Measurements from ENCODE around the gene ITK. TPM values are rescaled to one million over a fixed set of nuclear protein-coding genes. Genes with fewer than 3 reads are reported as not detected.

The ITK gene
- total and polyA plus RNA-seq, 2 donors (not counting 3 experiments of a cell fraction or from before 2014, with no cell fraction given): not detected

GRCh38 chr5:157270771-157271170 lies 90.1 kb downstream of the ITK start:
- H3K4me1 ChIP-seq (ENCODE audit: control insufficient read depth, extremely low read depth, insufficient read depth, low read length): no peaks in the 10 kb centered on the region
- DNase-seq (ENCODE audit: low read depth, low spot score) (no peak), FAIRE-seq (no peak)
- POLR2A ChIA-PET: no interaction called here
- no peak overlapping the region for H3K9ac ChIP-seq (replicated peaks; ENCODE audit: extremely low read depth, insufficient read depth, low read length)
- no peak overlapping the region for H2AFZ ChIP-seq (ENCODE audit: low read depth, low read length)
- CTCF ChIA-PET: no interaction called here
- H3K4me2 ChIP-seq (ENCODE audit: insufficient read depth, low read length): no peak overlapping the region
- H3K79me2 ChIP-seq (ENCODE audit: control insufficient read depth, insufficient read depth, low read length): no peaks in the 10 kb centered on the region
- no peaks in the 10 kb centered on the region for H3K36me3 ChIP-seq (ENCODE audit: control insufficient read depth in 2 of 2, extremely low read depth in 1 of 2, insufficient read depth in 2 of 2, low read length in 2 of 2)
- H3K27me3 ChIP-seq (ENCODE audit: control insufficient read depth in 2 of 2, insufficient read depth in 2 of 2, low read length in 2 of 2): peaks cover 0 to 3% of the 10 kb centered on the region in 2 experiments
- H3K4me3 ChIP-seq (replicated peaks in 1 of 3; ENCODE audit: insufficient read depth in 1 of 3, low read depth in 1 of 3, low read length in 3 of 3): no peak overlapping the region
- intact Hi-C loops (cut with micrococcal nuclease) (no loop called here), dilution Hi-C loops (cut with MboI; ENCODE audit: extremely low pct_ligation_motif_present, low sequenced_read_pairs) (no loop called here)
- TF ChIP-seq MYC (IDR thresholded peaks at IDR 0.05; ENCODE audit: low read depth, low read length): no peak
- TF ChIP-seq GATA2 (IDR thresholded peaks at IDR 0.05; ENCODE audit: insufficient read depth, insufficient read length, low read depth, low read length): no peak
- TF ChIP-seq, protein P1, sequence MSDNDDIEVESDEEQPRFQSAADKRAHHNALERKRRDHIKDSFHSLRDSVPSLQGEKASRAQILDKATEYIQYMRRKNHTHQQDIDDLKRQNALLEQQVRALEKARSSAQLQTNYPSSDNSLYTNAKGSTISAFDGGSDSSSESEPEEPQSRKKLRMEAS (IDR thresholded peaks at IDR 0.05; ENCODE audit: insufficient read depth, insufficient read length): no peak
- no peak for TF ChIP-seq JUN (IDR thresholded peaks at IDR 0.05; ENCODE audit: borderline replicate concordance, insufficient read depth, insufficient read length, low read depth)
- no peak for TF ChIP-seq CTCF (IDR thresholded peaks at IDR 0.05; ENCODE audit: extremely low read depth in 1 of 2, insufficient read depth in 1 of 2, low read depth in 1 of 2, low read length in 2 of 2)
- TF ChIP-seq EZH2 (IDR thresholded peaks at IDR 0.05; ENCODE audit: borderline replicate concordance, low read depth, low read length, severe bottlenecking): no peak
- H4K20me1 ChIP-seq (replicated peaks; ENCODE audit: control insufficient read depth, extremely low read depth, insufficient read depth, low read length): no peaks in the 10 kb centered on the region
- no TSS peak for BruUV-seq (replicated peaks)
- H3K9me3 ChIP-seq (replicated peaks; ENCODE audit: control insufficient read depth, insufficient read depth, low read length): no peaks in the 10 kb centered on the region
- no peak overlapping the region for H3K27ac ChIP-seq (ENCODE audit: insufficient read depth, low read depth, low read length)
- no peaks in the 10 kb centered on the region for H3K9me1 ChIP-seq (replicated peaks; ENCODE audit: control insufficient read depth, extremely low read depth, insufficient read depth, low read length)

Data from endothelial cell of umbilical vein (primary cell).